ENCODE measurements around the gene GSG1. TPM values are rescaled to one million over a fixed set of nuclear protein-coding genes. Genes with fewer than 3 reads are reported as not detected.

Gene GSG1
- not detected for total RNA-seq

GRCh38 chr12:13103391-13104033 lies at the start of gene GSG1:
GSG1 (minus strand) TSS chr12:13103667; CDS start chr12:13103512, 155 bp downstream.
- DNase-seq (ENCODE audit: low spot score) (no peak), ATAC-seq (no peak)
- intact Hi-C loops (cut with DNase I): no loop called here

DNA sequence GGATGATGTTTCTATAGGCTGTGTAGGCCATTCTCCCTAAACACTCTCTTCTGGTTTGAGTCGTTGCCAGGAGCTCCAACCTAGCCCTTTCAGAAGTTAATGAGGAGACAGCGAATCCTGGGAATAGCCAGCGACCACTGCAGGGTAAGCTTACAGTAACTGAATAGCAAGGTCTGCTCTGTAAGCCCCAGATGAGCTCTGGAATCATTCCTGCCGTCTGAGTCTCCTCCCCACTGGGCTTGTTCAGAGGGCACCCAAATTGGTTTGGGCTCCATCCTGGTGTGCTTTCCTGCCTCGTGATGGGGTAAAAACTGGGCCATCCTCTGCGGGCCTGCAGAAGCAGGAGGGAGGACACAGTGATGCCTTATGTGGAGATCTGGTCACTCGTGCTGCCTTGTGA lies 49.7 kb upstream of the GSG1 start:
- DNase-seq (ENCODE audit: low spot score) (no peak), ATAC-seq (no peak)
- intact Hi-C loops (cut with DNase I): no loop called here

DNA sequence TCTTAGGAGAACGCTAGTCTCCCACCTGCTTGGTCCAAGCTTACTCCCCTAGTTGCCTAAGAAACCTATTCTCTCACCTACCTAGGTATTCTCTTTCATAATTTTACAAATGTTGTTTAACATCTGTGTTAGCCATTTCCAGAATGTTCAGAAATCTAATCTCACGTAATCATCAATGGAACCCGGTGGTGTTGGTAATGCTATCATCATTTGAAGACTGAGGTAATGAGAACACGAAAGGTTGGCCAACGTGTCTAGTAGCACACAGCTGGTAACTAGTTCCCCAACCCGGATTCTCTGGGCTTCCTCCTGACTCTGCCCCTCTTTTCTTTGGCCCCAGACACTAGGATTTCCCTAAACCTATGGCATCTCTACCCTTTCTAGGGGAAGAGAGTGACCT lies 49.3 kb upstream of the GSG1 start:
- DNase-seq (ENCODE audit: low spot score) (no peak), ATAC-seq (no peak)
- intact Hi-C loops (cut with DNase I): no loop called here

GRCh38 chr12:13152281-13152680 lies 48.8 kb upstream of the GSG1 start:
- intact Hi-C loops (cut with DNase I): no loop called here
- ATAC-seq: peak; percentile 75
- DNase-seq (ENCODE audit: low spot score): peak; percentile 72

- DNase-seq (ENCODE audit: low spot score) (no peak), ATAC-seq (peak; percentile 10)
- intact Hi-C loops (cut with DNase I): no loop called here
These were observed 45.9 kb upstream of the GSG1 start for GRCh38 chr12:13149411-13149810.

- DNase-seq (ENCODE audit: low spot score) (no peak), ATAC-seq (peak; percentile 33)
- intact Hi-C loops (cut with DNase I): no loop called here
These were observed 45.0 kb upstream of the GSG1 start for GRCh38 chr12:13148485-13148847.

DNA sequence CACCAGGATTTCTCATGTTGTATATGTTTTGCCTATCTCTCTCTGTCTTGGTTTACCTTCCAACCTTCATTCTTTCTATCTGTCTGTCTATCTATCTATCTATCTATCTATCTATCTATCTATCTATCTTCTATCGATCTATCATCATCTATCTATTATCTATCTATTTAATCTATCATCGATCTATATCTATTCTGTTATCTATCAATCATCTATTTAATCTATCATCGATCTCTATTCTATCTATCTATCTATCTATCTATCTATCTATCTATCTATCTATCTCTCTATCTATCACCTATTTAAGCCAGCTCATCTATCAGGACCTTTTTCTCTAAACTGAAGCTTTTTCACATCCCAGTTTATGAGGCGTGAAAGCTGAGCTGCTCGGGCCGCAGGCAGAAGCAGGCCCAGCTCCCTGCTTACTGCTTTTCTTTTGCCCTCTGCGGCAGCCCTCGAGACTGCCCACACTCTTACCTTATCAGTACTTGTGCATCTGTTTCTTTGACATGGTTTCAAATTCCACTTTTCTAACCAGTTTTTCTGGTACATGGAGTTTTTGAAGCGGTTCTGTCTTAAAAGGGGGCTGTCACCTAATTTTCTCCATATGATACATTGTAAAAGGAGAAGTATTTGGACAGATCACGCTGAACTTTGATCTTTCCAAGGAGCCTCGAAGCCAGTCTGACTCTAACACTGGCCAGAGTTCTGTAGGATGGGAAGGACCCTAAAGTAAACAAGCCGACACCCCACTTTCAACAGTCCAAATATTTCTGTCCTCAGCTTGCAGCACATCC lies 44.4 kb upstream of the GSG1 start:
- DNase-seq (ENCODE audit: low spot score) (no peak), ATAC-seq (peak; percentile 39)
- intact Hi-C loops (cut with DNase I): no loop called here

GRCh38 chr12:13146336-13146938 lies 43.0 kb upstream of the GSG1 start:
- ATAC-seq: peak; percentile 88

DNA sequence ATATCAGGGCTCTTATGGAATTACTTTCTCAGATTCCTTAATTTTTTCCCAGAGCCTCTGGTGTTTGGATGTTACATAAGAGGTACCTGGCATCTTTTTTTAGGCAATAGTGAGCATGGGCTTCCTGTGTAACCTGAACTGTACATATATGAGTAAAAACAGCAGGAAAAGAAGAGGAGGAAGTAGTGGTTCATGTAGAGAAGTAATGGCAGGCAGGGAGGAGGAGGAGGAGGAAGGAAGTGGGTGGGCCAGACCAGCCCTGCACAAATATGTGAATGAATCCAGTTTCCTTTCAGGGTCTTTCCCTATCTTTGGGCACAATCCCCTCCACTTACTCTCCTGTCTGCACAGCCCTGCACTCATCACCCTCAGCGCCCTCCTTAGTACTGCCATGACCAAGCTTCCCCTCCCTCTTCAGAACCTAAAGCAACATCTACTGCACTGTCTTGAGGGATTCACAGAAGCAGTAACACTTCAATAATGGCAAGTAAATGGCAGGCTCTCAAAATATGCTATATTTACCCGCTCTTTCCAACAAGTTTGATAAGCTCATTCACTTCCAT lies 40.9 kb upstream of the GSG1 start:
- no peak for DNase-seq (ENCODE audit: low spot score)
- intact Hi-C loops (cut with DNase I): no loop called here
- ATAC-seq: no peak

More at GRCh38 chr12:13146336-13146938, 43.0 kb upstream of the GSG1 start:
- intact Hi-C loops (cut with DNase I): no loop called here
- no peak for DNase-seq (ENCODE audit: low spot score)

DNA sequence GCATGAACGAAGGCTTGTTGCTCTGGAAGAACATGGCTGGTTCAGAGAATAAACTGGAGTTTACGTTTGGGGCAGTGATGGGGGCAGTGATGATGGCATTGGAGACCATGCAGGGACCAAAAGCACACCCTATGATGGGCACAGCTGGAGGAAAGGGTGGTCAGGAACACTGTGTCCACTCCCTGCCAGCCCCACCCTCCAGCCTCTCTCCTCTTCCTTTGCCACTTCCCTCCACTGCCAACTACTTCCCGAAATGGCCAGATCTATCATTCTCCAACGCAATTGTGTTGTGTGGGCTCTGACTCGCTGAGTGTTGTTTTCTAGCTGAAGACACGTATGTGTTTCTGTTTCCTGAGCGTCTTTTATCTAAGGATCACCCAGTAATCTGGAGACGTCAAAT lies 39.3 kb upstream of the GSG1 start:
- no peak for ATAC-seq
- intact Hi-C loops (cut with DNase I): no loop called here
- no peak for DNase-seq (ENCODE audit: low spot score)

DNA sequence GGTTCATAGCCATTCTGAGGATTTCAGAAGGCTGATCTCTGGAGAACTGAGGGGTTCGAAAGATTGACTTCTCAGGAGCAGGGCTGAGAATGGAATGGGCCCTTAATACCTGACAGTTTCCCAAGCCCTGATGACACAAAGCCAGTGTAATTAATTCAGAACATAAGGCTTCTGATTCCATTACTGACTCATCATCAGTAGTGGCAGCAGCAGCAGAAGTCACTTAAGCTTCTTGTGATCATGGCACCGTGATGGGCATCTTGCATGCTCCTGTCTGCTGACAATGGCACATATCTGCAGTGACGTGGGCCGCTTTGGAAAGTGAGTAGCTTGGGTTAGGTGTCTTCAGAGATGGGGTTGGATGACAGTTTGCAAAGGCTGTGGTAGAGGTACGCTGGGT lies 38.2 kb upstream of the GSG1 start:
- DNase-seq (ENCODE audit: low spot score) (no peak), ATAC-seq (no peak)
- intact Hi-C loops (cut with DNase I): no loop called here

DNA sequence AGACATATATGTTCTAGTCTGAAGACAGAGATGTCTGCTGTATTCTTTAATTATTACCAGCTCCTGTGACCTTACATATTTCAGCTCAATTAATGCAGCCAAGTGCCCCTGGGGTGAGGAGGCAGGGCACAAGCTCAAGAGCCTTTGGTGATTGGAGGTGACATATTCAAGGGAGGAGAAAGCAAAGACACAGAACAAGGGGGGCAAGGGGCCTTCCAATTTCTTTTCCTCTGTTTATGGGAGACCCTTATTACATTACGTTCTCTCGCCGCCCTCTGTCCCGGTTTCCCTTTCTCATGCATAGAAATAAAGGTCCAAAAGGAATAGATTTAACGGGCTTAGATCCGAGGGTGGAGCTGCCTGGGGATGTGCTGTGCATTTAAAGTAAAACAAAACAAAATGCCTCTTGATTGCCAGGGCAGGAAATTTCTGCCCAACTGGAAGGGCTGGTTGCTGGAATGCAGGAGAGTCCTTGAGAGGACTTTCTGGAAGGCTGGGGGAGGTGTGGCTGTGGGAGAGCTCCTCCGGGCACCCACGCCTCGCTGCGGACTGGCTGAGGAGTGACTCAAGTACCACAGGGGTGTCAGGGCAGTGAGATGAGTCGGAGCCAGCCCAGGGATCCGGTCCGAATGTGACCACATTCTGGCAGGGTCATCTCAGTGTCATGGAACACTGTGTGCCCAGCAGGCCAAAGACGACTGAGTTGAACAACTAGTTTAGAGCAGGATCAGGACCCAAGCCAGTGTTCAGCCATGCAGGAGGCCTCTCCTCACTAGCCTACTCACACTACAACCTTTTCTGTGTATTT lies 32.1 kb upstream of the GSG1 start:
- intact Hi-C loops (cut with DNase I): no loop called here
- DNase-seq (ENCODE audit: low spot score): no peak
- peak; percentile 79 for ATAC-seq

DNA sequence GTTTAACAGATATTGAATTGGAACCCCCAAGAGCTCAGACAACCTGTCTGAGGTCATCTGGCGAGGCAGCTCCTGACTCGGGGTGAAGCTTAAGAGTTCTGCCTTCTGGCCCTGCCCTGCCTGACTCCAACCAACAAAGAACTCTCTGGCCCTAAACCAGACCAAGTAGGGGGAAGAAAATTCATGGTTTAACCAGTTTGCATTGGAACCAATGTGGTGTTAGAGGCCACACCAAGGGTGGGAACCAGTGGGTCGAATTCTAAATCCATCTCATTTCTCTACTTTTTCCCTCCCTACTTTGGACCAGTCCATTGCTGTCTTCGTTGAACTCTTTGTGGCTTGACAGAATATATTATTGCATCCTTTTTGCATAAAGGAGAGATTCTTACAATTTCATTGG lies 30.4 kb upstream of the GSG1 start:
- intact Hi-C loops (cut with DNase I): no loop called here
- ATAC-seq (no peak), DNase-seq (ENCODE audit: low spot score) (no peak)

DNA sequence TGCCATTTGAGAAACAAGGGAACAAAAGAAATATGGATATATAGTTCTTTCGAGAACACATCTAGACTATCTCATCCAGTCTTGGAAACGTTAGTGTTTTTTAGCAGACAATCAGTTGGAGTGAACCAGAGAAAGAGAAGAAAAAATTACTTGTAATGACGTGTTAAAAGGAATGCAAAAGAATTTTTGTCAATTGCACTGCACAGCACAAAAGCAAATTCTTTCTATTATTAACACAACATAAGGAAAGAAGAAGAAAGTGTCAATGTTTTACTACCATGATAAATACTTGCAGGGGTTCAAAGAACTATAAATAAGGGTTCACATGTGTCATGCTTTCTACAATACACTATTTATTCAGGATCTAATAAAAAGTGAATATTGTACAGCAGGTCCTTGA lies 27.5 kb upstream of the GSG1 start:
- intact Hi-C loops (cut with DNase I): no loop called here
- ATAC-seq (no peak), DNase-seq (ENCODE audit: low spot score) (no peak)

DNA sequence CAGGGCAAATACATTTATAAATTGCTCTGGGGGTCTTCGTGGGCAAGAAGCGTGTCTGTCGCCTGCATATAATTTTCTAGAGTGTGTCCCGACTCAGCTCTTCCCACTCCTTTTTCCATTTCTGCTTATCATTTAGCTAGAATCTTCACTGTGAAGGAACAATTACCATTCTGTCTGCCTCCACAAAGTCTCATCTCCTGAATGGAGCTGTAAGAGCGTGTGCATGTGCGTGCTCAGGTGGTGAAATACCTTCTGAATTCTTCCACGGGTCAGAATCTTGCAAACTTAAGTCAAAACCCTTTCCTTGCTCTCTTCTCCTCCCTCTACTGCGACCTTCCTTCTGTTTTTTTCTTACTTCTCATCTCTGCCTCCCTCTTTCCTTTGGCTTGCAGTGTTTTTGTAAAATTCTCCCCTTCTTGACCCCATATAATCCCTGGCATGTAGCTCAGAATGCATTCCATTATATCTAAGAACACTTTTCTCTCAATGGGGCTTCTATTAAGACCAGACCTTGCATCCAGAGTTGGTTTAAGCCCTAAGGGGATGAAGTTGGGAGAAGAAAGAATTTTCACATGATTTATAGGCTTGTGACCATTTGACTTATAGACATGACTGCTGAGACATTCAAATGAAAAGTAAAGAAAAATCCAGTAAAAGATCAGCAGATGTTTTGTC lies 25.0 kb upstream of the GSG1 start:
- DNase-seq (ENCODE audit: low spot score) (no peak), ATAC-seq (no peak)
- intact Hi-C loops (cut with DNase I): no loop called here

DNA sequence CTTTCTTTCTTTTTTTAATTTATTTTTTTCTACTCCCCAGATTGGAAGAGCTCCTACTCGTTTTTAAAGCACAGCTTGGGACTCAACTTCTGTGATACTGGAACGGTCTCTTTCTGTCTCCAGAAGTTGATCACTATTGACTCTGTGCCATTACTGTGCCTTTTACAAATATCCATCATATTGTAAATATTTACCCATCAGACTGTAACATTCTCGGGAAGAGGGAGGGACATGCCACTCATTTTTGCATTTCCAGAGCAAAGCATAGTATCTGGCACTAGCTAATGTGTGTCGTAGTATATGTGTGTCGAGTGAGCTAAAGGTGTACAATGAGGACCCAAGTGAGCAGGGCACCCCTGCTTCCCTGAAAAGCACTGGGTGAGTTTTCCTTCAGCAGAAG lies 24.0 kb upstream of the GSG1 start:
- intact Hi-C loops (cut with DNase I): no loop called here
- no peak for DNase-seq (ENCODE audit: low spot score)
- no peak for ATAC-seq

DNA sequence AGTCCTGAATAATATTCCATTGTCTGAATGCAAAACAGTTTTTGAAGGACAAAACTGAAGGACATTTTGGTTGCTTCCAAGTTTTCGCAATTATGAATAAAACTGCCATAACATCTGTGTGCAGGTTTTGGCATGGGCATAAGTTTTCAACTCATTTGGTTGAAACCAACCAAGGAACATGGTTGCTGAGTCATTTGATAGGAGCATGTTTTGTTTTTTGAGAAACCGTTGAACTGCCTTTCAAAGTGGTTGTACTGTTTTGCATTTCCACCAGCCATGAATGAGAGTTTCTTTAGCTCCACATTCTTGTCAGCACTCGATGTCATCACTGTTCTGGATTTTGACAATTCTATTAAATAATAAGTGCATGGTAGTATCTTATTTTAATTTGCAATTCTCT lies 23.0 kb upstream of the GSG1 start:
- no peak for DNase-seq (ENCODE audit: low spot score)
- intact Hi-C loops (cut with DNase I): no loop called here
- no peak for ATAC-seq

DNA sequence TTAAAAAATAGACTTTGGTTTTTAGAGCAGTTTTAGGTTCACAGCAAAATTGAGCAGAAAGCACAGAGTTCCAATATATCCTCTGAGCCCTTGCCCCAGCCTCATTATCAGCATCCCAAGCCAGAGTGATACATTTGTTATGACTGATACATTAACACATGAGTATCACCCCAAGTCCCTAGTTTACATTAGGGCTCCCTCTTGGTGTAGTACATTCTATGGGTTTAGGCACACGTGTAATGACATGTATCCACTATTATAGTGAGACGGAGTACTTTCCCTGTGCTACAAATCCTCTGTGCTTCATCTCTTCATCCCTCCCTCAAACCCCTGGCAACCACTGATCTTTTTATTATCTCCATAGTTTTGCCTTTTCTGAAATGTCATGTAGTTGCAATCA lies 22.5 kb upstream of the GSG1 start:
- ATAC-seq: no peak
- intact Hi-C loops (cut with DNase I): no loop called here
- DNase-seq (ENCODE audit: low spot score): no peak
